HG03558 (cell line): ENCODE results near the gene SMAD9.

ENCODE experiments used
- ATAC-seq: cut with Tn5 transposase; IDR thresholded peaks from one replicate; pipeline ENCODE4 v1.9.1; 2021; ENCODE audit warnings: moderate number of reproducible peaks; ENCODE audit not compliant: unreplicated experiment; ENCODE audit errors: extremely low read depth

Gene SMAD9

DNA sequence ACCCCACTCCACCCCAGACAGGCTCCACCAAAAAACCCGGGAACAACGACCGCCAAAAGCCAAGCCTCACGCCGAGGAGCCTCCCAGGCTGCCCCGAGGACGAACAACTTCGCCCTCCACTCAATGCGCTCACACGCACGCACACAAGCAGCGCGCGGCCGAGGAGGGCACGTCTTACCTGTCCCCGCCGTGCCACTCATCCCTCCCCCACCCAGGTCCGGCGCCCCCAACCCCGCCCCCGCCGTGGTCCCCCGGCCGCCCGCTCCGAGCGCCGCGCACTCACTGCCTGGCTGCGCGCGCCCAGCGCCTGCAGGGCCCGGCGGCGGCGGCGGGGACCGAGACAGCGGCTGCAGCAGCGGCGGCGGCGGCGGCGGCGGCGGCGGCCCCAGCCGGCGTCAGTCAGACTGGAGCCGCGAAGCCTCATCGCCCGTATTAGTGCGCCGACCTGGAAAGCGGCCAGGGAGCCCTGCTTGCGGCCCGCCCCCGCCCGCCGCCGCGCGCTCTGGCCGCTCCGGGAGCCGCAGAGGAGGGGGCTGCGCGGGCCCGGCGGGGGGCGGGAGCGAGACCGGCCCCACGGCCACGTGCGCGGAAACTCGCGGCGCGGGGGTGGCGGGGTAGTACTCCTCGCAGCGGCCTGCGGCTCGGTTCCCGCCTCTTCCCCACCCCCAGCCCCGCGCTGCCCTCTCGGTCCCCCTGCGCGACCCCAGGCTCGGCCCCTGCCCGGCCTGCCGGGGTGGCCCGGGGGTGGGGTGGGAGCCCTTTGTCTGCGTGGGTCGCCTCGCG is at the start of gene SMAD9:
Gene SMAD9 (minus strand): TSS at position 406 of the 783 bp plus-strand sequence. CDS start 40,549 bp downstream, outside the sequence.
- no peak for ATAC-seq

- no peak for ATAC-seq
These were observed 46.4 kb upstream of the SMAD9 start for GRCh38 chr13:36966404-36966803.

GRCh38 chr13:36965767-36966166 is 45.7 kb upstream of the SMAD9 start:
- no peak for ATAC-seq

DNA sequence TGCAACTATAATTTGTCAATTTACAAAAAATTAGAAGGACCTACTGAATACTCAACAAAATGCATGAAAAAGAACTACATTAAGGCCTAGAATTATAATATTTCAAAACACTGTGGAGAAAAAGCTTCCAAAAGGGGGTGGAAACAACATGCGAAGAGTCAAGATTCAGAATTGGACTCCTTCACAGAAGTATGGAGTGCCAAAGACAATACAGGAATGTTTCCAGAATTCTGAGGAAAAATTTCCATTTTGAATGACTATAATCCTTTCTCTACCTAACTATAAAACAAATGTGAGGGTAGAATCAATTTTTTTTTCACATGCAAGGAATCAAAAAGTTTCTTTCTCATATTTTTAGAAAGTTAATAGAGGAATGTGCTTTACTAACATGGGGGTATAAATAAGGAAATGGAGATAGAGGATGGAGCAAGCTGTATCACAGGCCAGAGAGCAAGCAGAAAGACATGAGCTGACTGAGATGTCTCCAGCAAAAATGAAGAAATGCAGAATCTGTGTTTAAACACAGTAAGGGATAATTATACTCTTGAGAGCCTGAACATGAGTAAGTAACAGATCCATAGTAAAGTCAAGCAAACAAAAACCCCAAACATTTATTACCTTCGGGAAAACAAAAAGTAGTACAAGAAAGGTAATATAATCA is 39.5 kb upstream of the SMAD9 start:
- ATAC-seq: no peak

GRCh38 chr13:36954542-36954941 is 34.5 kb upstream of the SMAD9 start:
- ATAC-seq: no peak

GRCh38 chr13:36950920-36951319 is 30.9 kb upstream of the SMAD9 start:
- no peak for ATAC-seq

DNA sequence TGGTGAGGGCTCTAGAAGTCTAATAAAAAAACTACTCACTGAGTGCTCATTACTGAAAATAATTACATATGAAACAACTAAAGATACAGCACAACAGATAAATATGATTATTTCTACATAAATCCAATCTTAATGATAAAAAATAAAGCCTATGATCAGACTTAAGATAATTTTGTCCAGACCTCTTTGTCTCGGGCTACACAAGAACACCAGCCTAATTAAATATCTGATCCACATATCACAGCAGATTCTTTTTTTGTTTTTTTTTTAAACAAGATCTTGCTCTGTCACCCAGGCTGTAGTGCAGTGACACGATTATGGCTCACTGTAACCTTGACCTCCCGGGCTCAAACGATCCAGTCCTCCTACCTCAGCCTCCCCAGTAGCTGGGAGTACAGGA is 30.3 kb upstream of the SMAD9 start:
- ATAC-seq: no peak

DNA sequence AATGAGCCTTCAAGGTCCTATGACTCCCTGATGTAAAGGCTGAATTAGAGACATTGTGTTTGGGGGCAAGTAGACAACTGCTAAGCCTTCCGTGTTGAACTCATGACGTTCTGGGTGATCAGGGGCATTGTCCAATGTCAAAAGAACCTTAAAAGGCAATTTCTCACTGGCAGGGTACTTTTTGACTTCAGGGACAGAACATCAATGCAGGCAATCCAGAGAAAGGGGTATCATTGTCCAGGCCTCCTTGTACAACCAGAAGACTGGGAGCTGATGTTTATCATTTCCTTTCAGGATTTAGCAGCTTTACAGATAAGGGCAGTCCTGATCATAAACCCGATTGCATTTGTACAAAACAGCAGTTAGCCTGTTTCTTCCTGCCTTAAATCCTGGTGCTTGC is 25.0 kb upstream of the SMAD9 start:
- ATAC-seq: no peak

DNA sequence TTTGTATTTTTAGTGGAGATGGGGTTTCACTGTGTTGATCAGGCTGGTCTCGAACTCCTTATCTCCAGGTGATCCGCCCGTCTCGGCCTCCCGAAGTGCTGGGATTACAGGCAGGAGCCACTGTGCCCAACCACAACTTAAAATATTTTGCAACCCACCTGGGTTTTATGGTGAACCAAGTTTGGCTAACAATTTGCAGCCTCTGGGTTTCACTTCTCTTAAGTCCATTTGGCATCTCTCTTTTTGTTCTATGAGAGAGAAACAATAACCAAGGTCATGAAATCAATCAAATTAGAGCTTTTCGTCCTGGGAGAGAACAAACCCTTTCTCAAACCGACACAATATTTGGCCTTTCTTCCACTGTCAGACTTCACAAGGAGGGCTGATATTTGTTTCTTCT is 5.6 kb upstream of the SMAD9 start:
- no peak for ATAC-seq

DNA sequence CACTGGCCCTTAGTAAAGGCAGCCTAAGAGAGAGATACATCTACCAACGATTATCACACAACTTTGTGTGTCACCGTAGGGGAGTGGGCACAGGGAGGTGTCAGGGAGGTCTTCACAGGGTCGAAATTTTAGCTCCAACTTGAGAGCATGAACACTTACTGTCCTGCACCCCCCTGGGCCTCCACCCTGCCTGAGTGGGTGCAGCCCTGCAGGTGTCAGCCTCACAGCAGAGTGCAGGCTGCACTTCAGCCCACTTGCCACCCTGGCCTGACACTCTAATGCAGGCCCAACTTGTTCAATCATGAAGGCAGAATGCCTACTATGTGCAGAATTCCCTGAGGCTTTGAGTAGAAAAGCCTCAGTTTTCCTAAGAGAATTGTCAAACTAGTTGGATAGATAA is 4.0 kb upstream of the SMAD9 start:
- ATAC-seq: no peak

DNA sequence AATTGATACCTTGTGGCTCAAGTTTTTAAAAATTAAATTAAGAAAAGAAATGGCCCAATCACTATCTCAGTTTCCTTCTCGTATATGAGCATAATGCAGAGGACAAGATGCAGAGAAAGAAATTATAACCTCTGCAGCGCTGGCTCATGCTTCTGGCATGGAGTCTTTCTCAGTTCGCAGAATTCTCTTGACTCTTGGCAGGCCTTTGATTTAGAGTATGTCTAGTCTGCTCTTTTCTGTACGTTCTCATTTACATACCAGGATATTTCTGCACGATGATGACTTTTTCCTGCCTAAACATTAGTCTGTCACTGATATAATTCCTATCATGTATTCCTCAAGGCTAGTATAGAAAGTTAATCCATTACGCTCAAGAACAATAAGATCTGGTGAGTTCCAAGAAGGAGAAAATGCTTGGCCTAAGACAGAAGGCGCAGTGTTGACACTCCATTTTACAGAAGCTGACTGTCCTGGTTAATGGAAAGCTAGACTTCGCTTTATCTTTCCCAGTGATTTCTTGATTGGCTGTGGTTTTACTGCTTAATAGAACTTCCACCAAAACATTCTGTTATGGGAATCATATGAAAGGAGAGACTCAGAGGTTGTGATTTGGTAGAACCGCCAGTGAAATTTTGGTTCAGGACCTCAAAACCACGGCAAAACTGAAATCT is 1.7 kb upstream of the SMAD9 start:
- no peak for ATAC-seq

DNA sequence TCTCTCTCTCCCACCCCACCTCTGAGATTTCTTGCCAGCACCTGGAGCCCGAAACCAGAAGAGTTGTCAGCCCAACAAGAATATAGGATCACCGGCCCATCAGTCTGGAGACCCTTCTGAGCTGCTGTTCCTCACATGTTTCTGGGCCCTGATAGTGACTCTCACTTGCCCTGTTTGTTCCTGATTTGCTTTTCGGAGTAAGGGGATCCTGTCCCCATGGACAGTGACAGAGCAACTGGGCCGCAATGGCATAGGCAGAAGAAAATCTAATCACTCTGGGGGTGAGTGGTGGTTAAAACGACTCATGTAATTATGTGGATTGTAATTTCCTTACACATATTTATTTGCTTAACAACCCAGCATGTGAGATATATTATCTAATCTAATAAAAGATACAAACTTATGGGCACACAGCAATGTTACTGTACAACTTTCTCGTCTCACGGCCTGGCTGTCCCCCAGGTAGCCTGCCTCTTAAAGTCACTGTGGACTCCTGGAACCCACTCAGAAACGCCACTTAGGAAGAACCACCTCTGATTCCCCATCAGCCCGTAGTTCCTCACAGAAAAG is 663 bp upstream of the SMAD9 start:
- ATAC-seq: no peak

DNA sequence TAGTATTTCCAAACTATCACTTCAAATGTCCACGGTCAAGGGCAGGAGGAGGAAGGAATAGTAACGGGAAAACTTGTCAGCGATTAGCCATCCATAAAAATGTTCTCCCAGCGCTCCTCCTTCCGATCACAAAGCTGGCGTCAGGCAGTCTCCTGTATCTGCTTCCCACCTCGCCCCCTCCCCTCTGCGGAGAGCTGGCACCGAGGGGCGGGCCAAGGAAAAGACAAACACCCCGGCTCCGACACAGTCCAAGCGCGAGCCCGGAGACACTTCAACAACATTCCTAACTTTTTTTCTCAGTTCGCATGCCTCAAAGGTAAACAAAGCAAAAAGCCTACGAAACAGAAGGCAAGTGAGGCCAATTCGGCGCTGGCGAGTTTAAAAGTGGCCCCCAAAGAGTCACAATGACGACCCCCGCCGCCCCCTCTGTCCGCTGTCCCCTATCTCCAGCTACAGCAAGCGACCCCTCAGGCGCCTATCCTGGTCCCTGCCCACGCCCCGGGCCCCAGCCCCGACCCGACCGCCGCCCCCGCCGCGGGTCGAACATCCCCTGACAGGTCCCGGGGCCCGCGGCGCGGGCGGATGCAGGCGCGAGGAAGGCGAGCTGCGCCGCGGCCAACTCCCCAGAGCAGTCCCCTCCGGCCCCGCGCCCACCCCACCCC is 736 bp downstream of the SMAD9 start:
- ATAC-seq: no peak

DNA sequence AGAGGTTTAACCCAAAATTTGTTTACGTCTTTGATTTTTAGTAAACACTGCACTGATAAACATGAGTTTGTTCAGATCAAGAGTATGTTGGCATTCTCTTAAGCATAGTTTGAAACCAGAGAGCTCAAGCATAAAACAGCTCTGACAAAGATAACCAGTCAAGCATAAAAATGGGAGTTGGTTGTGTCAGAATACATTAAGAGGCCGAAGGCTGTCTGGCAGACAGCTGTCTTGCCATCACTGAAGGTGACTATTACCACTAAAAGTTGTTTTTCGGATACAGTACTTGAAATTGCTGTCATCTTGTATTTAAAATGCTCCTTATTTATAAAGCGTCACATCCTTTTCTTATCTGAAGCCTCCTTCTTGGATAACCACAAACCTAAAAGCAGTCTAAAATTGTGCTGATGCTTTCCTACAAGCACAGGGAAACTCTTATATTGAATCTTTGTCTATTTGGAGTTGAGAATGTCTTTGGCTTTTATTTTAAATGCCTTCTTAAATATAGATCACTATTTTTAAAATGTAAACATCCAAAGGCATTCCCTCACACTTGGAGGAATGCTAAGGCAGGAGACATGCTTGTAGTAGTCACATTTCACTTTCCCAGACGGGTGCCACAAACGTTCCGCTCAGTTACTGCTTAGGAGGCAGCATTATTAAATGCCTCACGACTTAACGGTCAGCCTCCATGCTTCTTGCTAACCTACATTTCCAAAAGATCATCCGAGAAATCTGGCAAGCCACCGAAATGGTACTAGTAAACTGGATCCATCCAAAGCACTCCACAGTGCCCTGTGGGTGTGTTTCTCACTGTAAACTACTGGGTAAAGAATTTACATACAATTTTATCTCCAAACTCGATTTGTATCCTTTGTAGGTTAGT is 1.5 kb downstream of the SMAD9 start:
- no peak for ATAC-seq

DNA sequence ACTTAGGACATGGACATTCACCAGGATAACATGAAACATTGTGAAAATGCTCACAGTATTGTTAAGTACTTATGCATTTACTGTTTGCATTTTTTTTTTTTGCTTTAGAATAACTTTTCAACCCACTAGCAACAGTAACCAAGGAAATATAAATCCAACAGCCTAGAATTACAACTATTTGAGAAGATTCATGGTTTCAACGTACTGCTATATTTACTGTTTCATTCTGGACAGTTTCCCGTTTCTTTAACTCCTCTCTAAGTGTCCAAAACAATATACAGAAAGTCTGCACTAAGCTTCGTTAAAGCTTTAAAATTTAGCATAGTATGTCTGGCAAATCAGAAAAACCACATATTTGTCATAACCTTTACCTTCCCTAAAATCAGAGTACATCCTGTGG is 2.7 kb downstream of the SMAD9 start:
- ATAC-seq: no peak

GRCh38 chr13:36915896-36916640 is 4.0 kb downstream of the SMAD9 start:
- ATAC-seq: no peak

GRCh38 chr13:36915106-36915505 is 4.9 kb downstream of the SMAD9 start:
- ATAC-seq: no peak

DNA sequence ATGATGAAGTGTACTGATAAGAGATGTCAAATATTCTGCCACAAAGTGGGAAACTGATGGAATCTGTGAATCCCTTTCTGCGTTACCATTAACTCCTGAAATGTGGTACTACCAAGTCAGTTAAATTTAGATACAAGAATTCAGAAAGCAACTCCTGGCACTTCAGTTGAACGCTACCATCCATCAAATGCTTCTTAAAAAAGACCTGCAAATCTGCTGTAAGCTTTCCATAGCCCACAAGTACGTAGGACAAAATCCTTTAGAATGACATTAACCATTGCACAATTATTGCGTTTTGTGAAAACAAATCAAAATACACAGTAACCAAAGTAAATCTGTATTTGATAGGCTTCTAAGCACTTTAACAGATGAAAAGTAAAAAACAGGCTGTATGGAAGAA is 5.4 kb downstream of the SMAD9 start:
- no peak for ATAC-seq

DNA sequence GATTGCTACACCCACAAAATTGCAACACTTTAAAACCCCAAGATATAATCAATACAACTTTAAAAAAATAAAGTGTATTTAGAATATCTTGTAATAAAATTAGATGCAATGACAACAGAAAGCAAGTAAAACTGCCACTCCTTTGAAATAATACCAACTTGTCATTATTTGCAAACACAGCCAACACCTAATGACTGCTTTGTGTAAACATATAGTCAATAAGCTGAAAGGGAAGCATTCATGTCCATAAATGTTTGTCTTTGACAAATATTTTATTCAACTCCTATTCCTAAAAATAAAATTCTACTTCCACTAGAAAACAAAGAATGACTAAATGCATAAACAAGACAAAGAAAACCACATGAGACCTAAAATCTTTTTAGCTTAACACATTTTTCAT is 6.6 kb downstream of the SMAD9 start:
- ATAC-seq: no peak
